ENCODE data around the gene FRMD1. TPM values are rescaled to one million over a fixed set of nuclear protein-coding genes. Genes with fewer than 3 reads are reported as not detected.

FRMD1 gene
- total RNA-seq, 6 donors from 2014 or later: not detected

DNA sequence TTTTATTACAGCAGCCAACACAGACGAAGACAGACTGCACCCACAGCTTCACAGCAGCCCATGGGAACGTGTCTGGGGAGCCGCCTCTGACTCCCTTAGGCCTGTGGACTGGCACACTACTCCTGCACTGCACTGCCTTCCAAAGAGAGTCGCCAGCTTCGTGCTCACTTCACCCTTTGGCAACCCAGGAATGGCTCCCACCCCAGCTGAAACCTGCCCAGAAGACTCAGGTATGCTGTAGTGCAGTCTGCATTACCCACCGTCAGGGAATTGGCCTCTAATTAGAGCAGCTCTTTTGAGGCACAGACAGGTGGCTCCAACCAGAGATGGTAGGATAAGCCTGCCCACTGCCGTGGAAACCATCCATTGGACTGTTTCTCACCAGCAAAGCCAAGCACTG is 39.9 kb upstream of the FRMD1 start:
- Histone ChIP-seq H3K27ac (no peak overlapping the region), H3K9me3 (no peaks in the 10 kb centered on the region), H3K4me3 (no peak overlapping the region), H3K4me1 (no peaks in the 10 kb centered on the region), H3K36me3 (no peaks in the 10 kb centered on the region), H3K27me3 (no peaks in the 10 kb centered on the region)
- DNase-seq (peak in 1 of 2 donors; percentile 6), ATAC-seq (ENCODE audit: low FRiP score in 2 of 2) (no peak)
- 87 to 88% methylated on average over 3 to 7 of the region's 7 CpGs for WGBS, 2 donors
- TF ChIP-seq, protein P1, sequence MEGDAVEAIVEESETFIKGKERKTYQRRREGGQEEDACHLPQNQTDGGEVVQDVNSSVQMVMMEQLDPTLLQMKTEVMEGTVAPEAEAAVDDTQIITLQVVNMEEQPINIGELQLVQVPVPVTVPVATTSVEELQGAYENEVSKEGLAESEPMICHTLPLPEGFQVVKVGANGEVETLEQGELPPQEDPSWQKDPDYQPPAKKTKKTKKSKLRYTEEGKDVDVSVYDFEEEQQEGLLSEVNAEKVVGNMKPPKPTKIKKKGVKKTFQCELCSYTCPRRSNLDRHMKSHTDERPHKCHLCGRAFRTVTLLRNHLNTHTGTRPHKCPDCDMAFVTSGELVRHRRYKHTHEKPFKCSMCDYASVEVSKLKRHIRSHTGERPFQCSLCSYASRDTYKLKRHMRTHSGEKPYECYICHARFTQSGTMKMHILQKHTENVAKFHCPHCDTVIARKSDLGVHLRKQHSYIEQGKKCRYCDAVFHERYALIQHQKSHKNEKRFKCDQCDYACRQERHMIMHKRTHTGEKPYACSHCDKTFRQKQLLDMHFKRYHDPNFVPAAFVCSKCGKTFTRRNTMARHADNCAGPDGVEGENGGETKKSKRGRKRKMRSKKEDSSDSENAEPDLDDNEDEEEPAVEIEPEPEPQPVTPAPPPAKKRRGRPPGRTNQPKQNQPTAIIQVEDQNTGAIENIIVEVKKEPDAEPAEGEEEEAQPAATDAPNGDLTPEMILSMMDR (IDR thresholded peaks at IDR 0.05): no peak
- no peak for TF ChIP-seq POLR2AphosphoS5 (IDR thresholded peaks at IDR 0.05)
- no peak for TF ChIP-seq EP300 (IDR thresholded peaks at IDR 0.05)
- TF ChIP-seq POLR2A (IDR thresholded peaks at IDR 0.05): no peak

DNA sequence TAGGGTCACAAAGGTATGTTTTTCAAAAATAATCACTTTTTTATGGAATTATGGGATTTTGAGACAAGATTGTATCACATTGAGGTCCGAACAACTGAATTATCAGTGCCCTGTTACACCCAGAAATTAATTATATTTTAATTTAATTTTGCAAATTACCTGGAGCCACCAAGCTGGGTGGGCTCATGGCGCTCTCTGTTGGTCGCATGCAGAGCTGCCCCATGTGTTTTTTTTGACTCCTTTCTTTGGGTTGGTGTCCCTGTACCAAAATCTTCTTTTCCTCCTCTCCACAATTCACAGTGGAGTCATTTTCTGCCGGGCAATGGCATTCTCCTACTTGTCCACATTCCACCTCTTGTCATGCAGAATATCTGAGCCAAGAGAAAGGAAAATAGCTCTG is 38.9 kb upstream of the FRMD1 start:
- H3K27ac ChIP-seq: no peak overlapping the region
- no peak for ATAC-seq (ENCODE audit: low FRiP score in 2 of 2)

DNA sequence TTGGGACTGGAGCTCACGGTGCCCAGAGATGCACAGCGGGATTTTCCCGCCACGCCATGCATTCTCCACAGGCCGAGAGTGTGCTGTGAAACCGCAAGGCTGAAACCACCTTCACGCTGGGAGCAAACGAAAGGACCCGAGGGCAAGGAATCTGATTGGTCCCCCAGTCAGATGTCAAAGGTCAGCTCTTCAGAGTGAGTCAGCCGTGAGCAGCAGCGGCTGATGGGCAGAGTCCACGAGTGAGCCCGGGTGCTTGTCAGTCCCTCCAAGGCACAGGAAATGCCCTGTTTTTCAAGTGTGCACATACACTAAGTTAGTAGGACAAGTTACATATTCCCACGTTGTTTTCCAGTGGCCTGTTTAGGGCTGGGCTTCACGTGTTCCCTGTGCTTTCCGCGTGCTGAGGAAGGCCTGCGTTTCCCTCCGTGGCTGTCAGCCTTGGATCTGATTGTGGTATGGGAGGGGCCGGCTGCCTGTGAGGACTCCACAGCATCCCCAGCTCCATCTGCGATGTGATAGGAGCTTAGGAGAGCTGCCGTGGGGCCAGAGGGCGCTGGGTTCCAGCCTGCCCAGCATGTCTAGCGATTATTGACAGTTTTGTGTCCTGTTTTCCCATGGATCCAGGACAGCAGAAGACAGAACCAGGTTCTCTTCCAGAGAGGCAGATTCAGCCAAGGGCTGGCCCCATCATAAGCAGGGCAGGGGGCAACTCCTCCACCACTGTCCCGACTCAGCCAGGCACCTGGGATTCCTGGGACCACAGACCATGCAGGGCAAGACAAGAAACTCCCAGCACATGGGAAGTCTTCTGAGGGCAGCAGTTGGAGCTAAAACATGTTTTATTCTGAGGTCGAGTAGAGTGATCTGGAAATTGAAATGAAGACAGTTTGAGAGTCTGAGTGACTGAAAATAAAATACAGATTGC is 38.2 kb upstream of the FRMD1 start:
- 79 to 83% methylated on average over 21 to 26 of the region's 26 CpGs for WGBS, 2 donors
- DNase-seq (peak; percentile 8 to 39), ATAC-seq (ENCODE audit: low FRiP score in 2 of 2) (peak in 1 of 2 donors; percentile 28)
- H3K36me3 ChIP-seq: no peaks in the 10 kb centered on the region
- no peaks in the 10 kb centered on the region for H3K4me1 ChIP-seq
- TF ChIP-seq POLR2AphosphoS5 (IDR thresholded peaks at IDR 0.05) (no peak), EP300 (IDR thresholded peaks at IDR 0.05) (no peak), POLR2A (IDR thresholded peaks at IDR 0.05) (no peak)
- TF ChIP-seq, protein P1 (IDR thresholded peaks at IDR 0.05): no peak
- H3K27me3 ChIP-seq: no peaks in the 10 kb centered on the region
- H3K4me3 ChIP-seq: no peak overlapping the region
- H3K27ac ChIP-seq: no peak overlapping the region
- H3K9me3 ChIP-seq: no peaks in the 10 kb centered on the region

More for the DNA sequence above, 38.9 kb upstream of the FRMD1 start:
- no peaks in the 10 kb centered on the region for H3K9me3 ChIP-seq
- no peaks in the 10 kb centered on the region for H3K36me3 ChIP-seq
- peak in 1 of 2 donors; percentile 8 for DNase-seq
- WGBS, 2 donors: 63 to 71% methylated on average over 4 of the region's 4 CpGs
- no peak overlapping the region for H3K4me3 ChIP-seq
- H3K4me1 ChIP-seq: no peaks in the 10 kb centered on the region
- H3K27me3 ChIP-seq: no peaks in the 10 kb centered on the region
- TF ChIP-seq POLR2A (IDR thresholded peaks at IDR 0.05): no peak
- no peak for TF ChIP-seq POLR2AphosphoS5 (IDR thresholded peaks at IDR 0.05)
- TF ChIP-seq, protein P1 (IDR thresholded peaks at IDR 0.05): no peak
- no peak for TF ChIP-seq EP300 (IDR thresholded peaks at IDR 0.05)

GRCh38 chr6:168116438-168116974 is 37.5 kb upstream of the FRMD1 start:
- no peak for ATAC-seq (ENCODE audit: low FRiP score in 2 of 2)
- WGBS, 2 donors: 92 to 93% methylated on average over 9 to 11 of the region's 11 CpGs
- DNase-seq: peak in 1 of 2 donors; percentile 46
- no peak for TF ChIP-seq EP300 (IDR thresholded peaks at IDR 0.05)
- TF ChIP-seq POLR2A (IDR thresholded peaks at IDR 0.05): no peak
- TF ChIP-seq POLR2AphosphoS5 (IDR thresholded peaks at IDR 0.05): no peak
- TF ChIP-seq, protein P1 (IDR thresholded peaks at IDR 0.05): no peak
- Histone ChIP-seq H3K27me3 (no peaks in the 10 kb centered on the region), H3K36me3 (no peaks in the 10 kb centered on the region), H3K27ac (no peak overlapping the region), H3K4me1 (no peaks in the 10 kb centered on the region), H3K9me3 (no peaks in the 10 kb centered on the region), H3K4me3 (no peak overlapping the region)

Data from upper lobe of left lung (tissue), 6 donors.